Measurements from ENCODE around the gene GRIP1.

GRIP1 gene

DNA sequence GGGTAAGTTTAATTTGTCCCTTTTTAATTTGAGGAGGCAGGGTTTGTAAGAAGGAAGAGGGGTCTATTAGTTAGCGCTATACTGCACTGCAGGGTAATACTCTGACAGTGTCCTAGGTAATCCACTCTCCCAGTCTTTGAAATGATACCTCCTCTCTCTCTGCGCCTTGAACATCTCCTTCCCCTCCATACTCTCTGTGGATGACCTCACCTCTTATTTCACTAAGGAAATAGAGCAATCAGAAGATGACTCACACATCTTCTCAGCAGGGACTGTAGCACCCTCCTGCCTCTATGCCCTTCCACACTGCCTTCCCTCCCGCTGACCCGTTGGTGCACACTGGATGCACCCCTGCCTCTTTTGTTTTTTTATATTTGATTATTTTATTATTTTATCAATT lies 94.2 kb downstream of the GRIP1 start:
- H3K4me1 ChIP-seq = no peaks in the 10 kb centered on the region
- no peaks in the 10 kb centered on the region for H3K9me3 ChIP-seq
- no peak for DNase-seq
- TF ChIP-seq, protein P1, sequence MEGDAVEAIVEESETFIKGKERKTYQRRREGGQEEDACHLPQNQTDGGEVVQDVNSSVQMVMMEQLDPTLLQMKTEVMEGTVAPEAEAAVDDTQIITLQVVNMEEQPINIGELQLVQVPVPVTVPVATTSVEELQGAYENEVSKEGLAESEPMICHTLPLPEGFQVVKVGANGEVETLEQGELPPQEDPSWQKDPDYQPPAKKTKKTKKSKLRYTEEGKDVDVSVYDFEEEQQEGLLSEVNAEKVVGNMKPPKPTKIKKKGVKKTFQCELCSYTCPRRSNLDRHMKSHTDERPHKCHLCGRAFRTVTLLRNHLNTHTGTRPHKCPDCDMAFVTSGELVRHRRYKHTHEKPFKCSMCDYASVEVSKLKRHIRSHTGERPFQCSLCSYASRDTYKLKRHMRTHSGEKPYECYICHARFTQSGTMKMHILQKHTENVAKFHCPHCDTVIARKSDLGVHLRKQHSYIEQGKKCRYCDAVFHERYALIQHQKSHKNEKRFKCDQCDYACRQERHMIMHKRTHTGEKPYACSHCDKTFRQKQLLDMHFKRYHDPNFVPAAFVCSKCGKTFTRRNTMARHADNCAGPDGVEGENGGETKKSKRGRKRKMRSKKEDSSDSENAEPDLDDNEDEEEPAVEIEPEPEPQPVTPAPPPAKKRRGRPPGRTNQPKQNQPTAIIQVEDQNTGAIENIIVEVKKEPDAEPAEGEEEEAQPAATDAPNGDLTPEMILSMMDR (IDR thresholded peaks at IDR 0.05; ENCODE audit: low read depth, low read length) = no peak
- H3K27me3 ChIP-seq = no peaks in the 10 kb centered on the region
- H3K36me3 ChIP-seq = no peaks in the 10 kb centered on the region
- no peak overlapping the region for H3K4me3 ChIP-seq (ENCODE audit: low read depth, low read length)

DNA sequence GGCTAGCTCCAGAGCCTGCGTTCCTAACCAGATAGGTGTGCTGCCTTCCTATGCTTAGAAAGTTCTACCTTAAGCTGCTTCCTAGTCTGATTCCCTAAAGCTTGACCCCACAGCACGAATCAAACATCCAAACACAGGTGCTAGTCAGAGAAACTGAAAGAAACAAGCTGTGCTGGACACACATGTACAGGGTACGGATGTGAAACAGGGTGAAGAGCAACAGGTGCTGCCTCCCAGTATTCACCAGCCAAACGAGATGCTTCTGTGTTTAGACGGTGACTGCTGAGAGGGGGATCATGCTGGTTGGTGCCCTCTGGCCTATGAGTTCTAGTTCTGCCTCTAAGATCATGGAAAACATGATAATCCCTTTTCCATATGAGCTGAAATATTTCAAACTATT lies 105.3 kb downstream of the GRIP1 start:
- Histone ChIP-seq H3K9me3 (no peaks in the 10 kb centered on the region), H3K27me3 (no peaks in the 10 kb centered on the region), H3K4me3 (ENCODE audit: low read depth, low read length) (no peak overlapping the region), H3K36me3 (no peaks in the 10 kb centered on the region), H3K4me1 (no peaks in the 10 kb centered on the region)
- TF ChIP-seq, protein P1 (IDR thresholded peaks at IDR 0.05; ENCODE audit: low read depth, low read length) = no peak
- no peak for DNase-seq

DNA sequence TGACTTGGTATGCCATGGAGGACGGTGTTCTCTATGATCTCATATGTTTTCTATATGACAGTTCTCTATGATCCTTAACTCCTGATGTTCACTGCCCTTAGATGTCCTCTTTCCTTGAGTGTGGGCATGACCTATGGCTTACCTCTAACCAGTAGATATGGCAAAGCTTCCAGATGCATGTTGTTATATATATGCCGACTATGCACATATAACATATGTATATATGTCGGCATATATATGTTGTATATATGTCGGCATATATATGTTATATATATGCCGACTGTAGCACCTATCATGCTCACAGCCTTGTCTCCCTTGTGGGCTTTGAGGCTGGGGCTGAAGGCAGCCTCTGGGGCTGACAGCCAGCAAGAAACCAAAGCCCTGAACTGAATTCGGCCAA lies 106.0 kb downstream of the GRIP1 start:
- DNase-seq = no peak
- H3K4me3 ChIP-seq (ENCODE audit: low read depth, low read length) = no peak overlapping the region
- H3K4me1 ChIP-seq = no peaks in the 10 kb centered on the region
- H3K27me3 ChIP-seq = no peaks in the 10 kb centered on the region
- no peaks in the 10 kb centered on the region for H3K36me3 ChIP-seq
- TF ChIP-seq, protein P1 (IDR thresholded peaks at IDR 0.05; ENCODE audit: low read depth, low read length) = no peak
- H3K9me3 ChIP-seq = no peaks in the 10 kb centered on the region

DNA sequence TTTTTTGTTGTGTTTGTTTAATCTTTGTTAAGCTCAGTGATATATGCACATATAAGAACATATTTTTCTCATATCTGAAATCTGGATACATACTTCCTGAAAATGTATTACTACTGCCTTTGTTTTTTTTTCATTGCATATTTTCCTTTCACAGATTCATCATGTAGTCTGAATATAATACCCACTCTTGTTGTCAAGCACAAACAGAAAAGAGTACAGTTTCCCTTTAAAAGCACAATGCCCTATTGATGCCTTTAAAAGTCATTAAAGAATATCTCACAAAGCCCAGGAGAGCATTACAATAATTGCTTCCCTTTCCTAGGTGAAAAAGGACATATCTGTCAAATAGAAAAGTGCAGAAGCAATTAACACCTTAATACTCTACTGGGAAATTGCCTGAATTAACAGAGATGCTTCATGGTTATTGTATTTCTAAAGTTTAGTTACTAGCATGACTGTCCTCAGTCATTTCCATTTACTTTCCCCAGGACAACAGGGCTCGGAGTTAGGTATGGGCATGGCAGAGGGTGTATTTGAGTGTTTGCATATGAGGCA lies 107.4 kb downstream of the GRIP1 start:
- Histone ChIP-seq H3K36me3 (no peaks in the 10 kb centered on the region), H3K27me3 (no peaks in the 10 kb centered on the region), H3K4me1 (no peaks in the 10 kb centered on the region), H3K4me3 (ENCODE audit: low read depth, low read length) (no peak overlapping the region), H3K9me3 (no peaks in the 10 kb centered on the region)
- TF ChIP-seq, protein P1 (IDR thresholded peaks at IDR 0.05; ENCODE audit: low read depth, low read length) = no peak
- DNase-seq = no peak

DNA sequence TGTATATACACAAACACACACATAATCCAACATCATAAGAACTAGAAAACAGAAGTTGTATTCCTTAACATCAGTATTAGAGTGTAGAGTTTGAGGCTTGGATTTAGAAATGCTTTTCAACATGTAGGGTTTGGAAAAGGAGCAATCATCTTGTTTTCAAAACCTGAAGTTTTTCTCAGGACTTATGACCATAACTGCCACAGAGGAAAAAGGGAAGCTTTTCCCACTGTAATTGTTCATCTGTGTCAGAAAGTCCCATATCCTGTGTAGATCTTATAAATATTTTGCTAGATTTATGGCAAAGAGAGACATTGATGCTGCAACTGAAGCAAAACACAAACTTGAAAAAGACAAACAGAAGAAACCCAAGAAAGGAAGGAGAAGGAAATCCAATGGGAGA lies 115.7 kb downstream of the GRIP1 start:
- Histone ChIP-seq H3K27me3 (no peaks in the 10 kb centered on the region), H3K4me3 (ENCODE audit: low read depth, low read length) (no peak overlapping the region), H3K4me1 (no peaks in the 10 kb centered on the region), H3K9me3 (no peaks in the 10 kb centered on the region), H3K36me3 (no peaks in the 10 kb centered on the region)
- TF ChIP-seq, protein P1 (IDR thresholded peaks at IDR 0.05; ENCODE audit: low read depth, low read length) = no peak
- DNase-seq = no peak

DNA sequence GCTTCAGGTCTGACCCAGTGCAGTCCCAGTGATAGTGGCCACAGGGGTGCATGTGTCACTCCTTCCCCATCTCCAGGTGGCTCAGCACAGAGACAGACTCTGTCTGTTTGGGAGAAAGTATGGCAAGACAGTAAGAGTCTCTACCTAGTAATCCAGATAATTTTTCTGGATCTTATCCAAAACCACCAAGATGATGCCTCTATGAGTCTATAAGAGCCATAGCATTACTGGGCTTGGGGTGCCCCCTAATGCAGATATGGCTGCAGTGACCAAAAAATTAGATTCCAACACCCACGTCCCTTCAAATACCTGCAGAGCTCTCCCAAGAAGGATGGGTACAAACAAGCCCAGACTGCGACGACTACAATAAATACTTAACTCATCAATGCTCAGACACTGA lies 123.8 kb downstream of the GRIP1 start:
- H3K9me3 ChIP-seq = no peaks in the 10 kb centered on the region
- no peaks in the 10 kb centered on the region for H3K36me3 ChIP-seq
- no peak for DNase-seq
- no peak overlapping the region for H3K4me3 ChIP-seq (ENCODE audit: low read depth, low read length)
- TF ChIP-seq, protein P1 (IDR thresholded peaks at IDR 0.05; ENCODE audit: low read depth, low read length) = no peak
- H3K4me1 ChIP-seq = no peaks in the 10 kb centered on the region
- H3K27me3 ChIP-seq = no peaks in the 10 kb centered on the region

All from BE2C (cell line).